Activated T-cell treated with anti-CD3 and anti-CD28 coated beads, Interleukin-2, amount 50 U/mL, for 72 hours (primary cell): ENCODE results near the gene ASB4. TPM values are rescaled to one million over a fixed set of nuclear protein-coding genes. Genes with fewer than 3 reads are reported as not detected.
"Not testable (repeated sequence)": the region's sequence is repeated elsewhere in the genome, so short reads cannot be mapped to it uniquely, and the experiment has no call there.

ENCODE experiments used
- ATAC-seq, 2 donors: fragments of 150-1000 bp; cut with Tn5 transposase; replicated peaks in 1 of 2; 2 replicates each; pipeline ENCODE4 v1.10.0; 2021; ENCODE audit warnings: moderate library complexity in 2 of 2, mild to moderate bottlenecking in 1 of 2
- DNase-seq, 2 donors: peaks; one replicate each; pipeline ENCODE4 v3.0.0; 2021 to 2022; ENCODE audit warnings: mixed read lengths in 1 of 2
- H3K27ac Mint-ChIP-seq: one replicate; pipeline ENCODE4 v1.8.0; 2022; ENCODE audit warnings: mild to moderate bottlenecking, moderate library complexity, mixed read lengths
- H3K27me3 Mint-ChIP-seq: one replicate; pipeline ENCODE4 v1.8.0; 2022; ENCODE audit warnings: low read depth, mixed read lengths
- H3K36me3 Mint-ChIP-seq, 2 donors: one replicate each; pipeline ENCODE4 v1.8.0; 2022; ENCODE audit warnings: mixed read lengths in 2 of 2, mild to moderate bottlenecking in 1 of 2; ENCODE audit not compliant: insufficient read depth in 2 of 2
- H3K4me1 Mint-ChIP-seq: one replicate; pipeline ENCODE4 v1.8.0; 2022; ENCODE audit warnings: low read depth, mixed read lengths
- H3K4me3 Mint-ChIP-seq, 2 donors: one replicate each; pipeline ENCODE4 v1.8.0; 2022; ENCODE audit warnings: mild to moderate bottlenecking in 2 of 2, mixed read lengths in 2 of 2, moderate library complexity in 2 of 2
- H3K9me3 Mint-ChIP-seq, 2 donors: one replicate each; pipeline ENCODE4 v1.8.0; 2022; ENCODE audit warnings: mixed read lengths in 2 of 2
- total RNA-seq, 2 donors: library from RNA; stranded (reverse); gene quantifications; one replicate each; pipeline ENCODE4 v1.2.3, GENCODE V29; 2022

The ASB4 gene, protein sequence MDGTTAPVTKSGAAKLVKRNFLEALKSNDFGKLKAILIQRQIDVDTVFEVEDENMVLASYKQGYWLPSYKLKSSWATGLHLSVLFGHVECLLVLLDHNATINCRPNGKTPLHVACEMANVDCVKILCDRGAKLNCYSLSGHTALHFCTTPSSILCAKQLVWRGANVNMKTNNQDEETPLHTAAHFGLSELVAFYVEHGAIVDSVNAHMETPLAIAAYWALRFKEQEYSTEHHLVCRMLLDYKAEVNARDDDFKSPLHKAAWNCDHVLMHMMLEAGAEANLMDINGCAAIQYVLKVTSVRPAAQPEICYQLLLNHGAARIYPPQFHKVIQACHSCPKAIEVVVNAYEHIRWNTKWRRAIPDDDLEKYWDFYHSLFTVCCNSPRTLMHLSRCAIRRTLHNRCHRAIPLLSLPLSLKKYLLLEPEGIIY
- not detected for total RNA-seq

DNA sequence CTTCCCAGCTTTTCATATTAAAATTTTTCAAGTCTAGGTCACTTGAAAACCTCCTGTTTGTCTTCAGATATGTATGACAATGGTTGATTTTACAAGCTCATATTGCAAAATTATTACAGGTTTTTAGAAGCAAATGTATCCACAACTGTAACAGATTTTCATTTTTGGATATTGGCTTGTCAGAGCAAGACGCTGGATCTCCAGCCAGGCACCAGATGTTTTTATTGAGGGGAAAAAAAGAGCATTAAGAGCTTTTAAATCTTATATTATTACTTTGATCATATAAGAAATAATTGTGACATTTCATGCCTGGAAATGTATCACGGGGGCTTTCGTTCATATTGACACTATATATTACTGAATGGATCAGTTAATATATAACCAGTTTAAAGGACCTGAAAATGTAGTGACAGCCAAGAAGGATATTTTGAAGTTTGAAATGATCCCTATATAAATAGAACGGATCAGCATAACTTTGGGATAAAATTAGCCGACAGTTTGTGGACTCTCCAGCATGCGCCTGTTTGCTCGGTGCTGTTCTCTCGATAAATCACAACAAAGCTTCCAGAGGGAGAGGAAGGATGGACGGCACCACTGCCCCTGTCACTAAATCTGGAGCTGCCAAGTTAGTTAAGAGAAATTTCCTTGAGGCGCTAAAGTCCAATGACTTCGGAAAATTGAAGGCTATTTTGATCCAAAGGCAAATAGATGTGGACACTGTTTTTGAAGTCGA lies at the start of gene ASB4:
Gene ASB4 (plus strand): TSS at position 553 of the 733 bp plus-strand sequence. CDS start 29 bp downstream, at position 582.
- Mint-ChIP-seq H3K36me3 (no peaks in the 10 kb centered on the region), H3K4me1 (no peaks in the 10 kb centered on the region), H3K4me3 (no peak within 1 kb of the TSS), H3K9me3 (no peaks in the 10 kb centered on the region), H3K27me3 (no peaks in the 10 kb centered on the region), H3K27ac (no peak within 1 kb of the TSS)
- no peak for ATAC-seq
- no peak for DNase-seq

DNA sequence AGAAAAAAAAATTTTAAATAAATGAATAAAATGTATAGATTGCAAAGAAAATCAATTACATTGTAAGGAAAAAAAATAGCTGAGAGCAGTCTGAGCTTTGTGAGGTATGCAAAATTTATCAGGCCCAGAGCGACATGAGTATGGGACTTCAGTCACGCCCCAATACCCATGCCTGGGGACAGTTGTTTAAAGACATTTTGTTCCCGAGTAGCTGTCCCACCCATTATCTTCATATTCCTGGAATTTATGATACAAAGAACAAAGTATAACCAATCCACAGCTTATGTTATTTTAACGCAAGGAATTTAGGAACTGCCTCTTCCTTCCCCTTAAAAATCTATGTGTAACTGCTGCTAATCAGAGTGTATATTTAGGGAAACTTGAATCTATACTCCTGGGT lies 49.3 kb upstream of the ASB4 start:
- no peaks in the 10 kb centered on the region for H3K36me3 Mint-ChIP-seq
- no peaks in the 10 kb centered on the region for H3K27me3 Mint-ChIP-seq
- no peaks in the 10 kb centered on the region for H3K9me3 Mint-ChIP-seq

GRCh38 chr7:95440394-95441038 lies 45.2 kb upstream of the ASB4 start:
- no peaks in the 10 kb centered on the region for H3K36me3 Mint-ChIP-seq
- DNase-seq = no peak
- H3K4me1 Mint-ChIP-seq = peaks cover 1% of the 10 kb centered on the region

More for the DNA sequence above, 49.3 kb upstream of the ASB4 start:
- Mint-ChIP-seq H3K4me1 (peaks cover 18% of the 10 kb centered on the region), H3K27ac (no peak overlapping the region), H3K4me3 (no peak overlapping the region)
- no peak for DNase-seq
- no peak for ATAC-seq

GRCh38 chr7:95441042-95441823 lies 44.5 kb upstream of the ASB4 start:
- no peak overlapping the region for H3K4me3 Mint-ChIP-seq

More at GRCh38 chr7:95440394-95441038, 45.2 kb upstream of the ASB4 start:
- H3K4me3 Mint-ChIP-seq = no peak overlapping the region
- no peaks in the 10 kb centered on the region for H3K27me3 Mint-ChIP-seq
- H3K27ac Mint-ChIP-seq = no peak overlapping the region
- ATAC-seq = no peak
- H3K9me3 Mint-ChIP-seq = no peaks in the 10 kb centered on the region

GRCh38 chr7:95444796-95445195 lies 40.9 kb upstream of the ASB4 start:
- Mint-ChIP-seq H3K27ac (no peak overlapping the region), H3K27me3 (no peaks in the 10 kb centered on the region), H3K9me3 (no peaks in the 10 kb centered on the region), H3K4me1 (no peaks in the 10 kb centered on the region), H3K4me3 (no peak overlapping the region), H3K36me3 (no peaks in the 10 kb centered on the region)
- DNase-seq (no peak), ATAC-seq (no peak)

More at GRCh38 chr7:95441042-95441823, 44.5 kb upstream of the ASB4 start:
- DNase-seq (no peak), ATAC-seq (no peak)
- Mint-ChIP-seq H3K27me3 (no peaks in the 10 kb centered on the region), H3K36me3 (no peaks in the 10 kb centered on the region), H3K9me3 (no peaks in the 10 kb centered on the region), H3K27ac (no peak overlapping the region), H3K4me1 (no peaks in the 10 kb centered on the region)

GRCh38 chr7:95446618-95447017 lies 39.1 kb upstream of the ASB4 start:
- DNase-seq = no peak
- Mint-ChIP-seq H3K4me3 (no peak overlapping the region), H3K27ac (no peak overlapping the region), H3K36me3 (no peaks in the 10 kb centered on the region), H3K27me3 (no peaks in the 10 kb centered on the region), H3K4me1 (no peaks in the 10 kb centered on the region), H3K9me3 (no peaks in the 10 kb centered on the region)
- ATAC-seq = no peak

DNA sequence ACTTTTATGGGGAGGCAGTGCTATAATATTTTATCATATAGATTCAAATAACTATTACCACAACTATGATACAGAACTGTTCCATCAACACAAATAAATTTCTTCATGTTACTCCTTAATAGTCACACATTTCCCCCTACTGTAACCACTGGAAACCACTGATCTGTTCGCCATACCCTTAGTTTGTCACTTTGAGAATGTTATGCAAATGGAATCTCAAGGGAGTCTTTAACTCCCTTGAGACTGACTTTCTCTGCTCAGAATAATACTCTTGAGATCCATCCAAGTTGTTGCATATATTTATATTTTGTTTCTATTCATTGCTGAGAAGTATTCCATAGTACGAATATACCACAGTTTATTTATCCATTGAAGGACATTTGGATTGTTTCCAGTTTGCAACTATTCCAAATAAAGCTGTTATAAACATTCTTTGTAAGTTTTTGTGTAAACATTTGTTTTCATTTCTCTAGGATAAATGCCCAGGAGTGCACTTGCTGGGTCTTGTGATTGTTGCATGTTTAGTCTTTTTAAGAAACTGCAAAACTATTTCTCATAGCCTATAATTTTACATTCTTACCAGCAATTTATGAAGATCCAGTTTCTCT lies 31.2 kb upstream of the ASB4 start:
- DNase-seq (no peak), ATAC-seq (no peak)
- H3K27me3 Mint-ChIP-seq = peaks cover 19% of the 10 kb centered on the region
- H3K4me3 Mint-ChIP-seq = no peak overlapping the region
- H3K36me3 Mint-ChIP-seq = no peaks in the 10 kb centered on the region
- H3K9me3 Mint-ChIP-seq = peaks cover 2 to 11% of the 10 kb centered on the region in 2 donors
- H3K27ac Mint-ChIP-seq = no peak overlapping the region
- no peaks in the 10 kb centered on the region for H3K4me1 Mint-ChIP-seq

DNA sequence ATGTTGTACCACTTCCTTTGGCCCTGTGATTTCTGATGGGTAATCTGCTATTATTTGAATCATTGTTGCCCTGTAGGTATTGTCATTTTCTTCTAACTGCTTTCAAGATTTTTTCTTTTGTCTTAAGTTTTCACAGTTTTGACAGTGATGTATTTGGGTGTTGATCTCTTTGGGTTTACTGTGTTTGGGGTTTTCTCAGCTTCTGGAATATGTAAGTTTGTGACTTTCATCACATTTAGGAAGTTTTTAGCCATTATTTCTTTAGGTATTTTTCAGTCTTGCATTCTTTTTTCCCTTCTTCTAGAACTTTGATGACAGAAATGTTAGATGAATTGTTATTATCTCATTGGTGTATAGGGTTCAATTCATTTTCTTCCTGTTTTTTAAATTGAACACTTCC lies 27.8 kb upstream of the ASB4 start:
- no peaks in the 10 kb centered on the region for H3K4me1 Mint-ChIP-seq
- H3K4me3 Mint-ChIP-seq = no peak overlapping the region
- DNase-seq = no peak
- peaks cover 9 to 20% of the 10 kb centered on the region in 2 donors for H3K9me3 Mint-ChIP-seq
- ATAC-seq = no peak
- no peak overlapping the region for H3K27ac Mint-ChIP-seq
- peaks cover 4 to 14% of the 10 kb centered on the region in 2 donors for H3K36me3 Mint-ChIP-seq
- peaks cover 34% of the 10 kb centered on the region for H3K27me3 Mint-ChIP-seq

DNA sequence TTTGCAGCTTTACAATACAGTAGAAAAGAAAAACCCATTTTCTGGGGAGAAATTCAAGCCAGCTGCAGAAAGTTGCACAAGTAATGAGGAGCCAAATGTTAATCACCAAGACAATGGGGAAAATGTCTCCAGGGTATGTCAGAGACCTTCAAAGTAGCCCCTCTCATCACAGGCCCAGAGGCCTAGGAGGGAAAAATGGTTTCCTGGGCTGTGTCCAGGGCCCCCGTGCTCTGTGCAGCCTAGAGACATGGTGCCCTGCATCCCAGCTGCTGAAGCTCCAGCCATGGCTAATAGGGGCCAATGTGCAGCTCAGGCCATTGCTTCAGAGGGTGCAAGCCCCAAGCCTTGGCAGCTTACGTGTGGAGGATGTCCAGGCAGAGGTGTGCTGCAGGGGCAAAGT lies 25.1 kb upstream of the ASB4 start:
- not testable (repeated sequence) for DNase-seq, H3K27ac Mint-ChIP-seq, H3K4me1 Mint-ChIP-seq, H3K4me3 Mint-ChIP-seq, ATAC-seq
- Mint-ChIP-seq H3K36me3 (peaks cover 4 to 14% of the 10 kb centered on the region in 2 donors), H3K9me3 (peaks cover 9 to 20% of the 10 kb centered on the region in 2 donors), H3K27me3 (peaks cover 34% of the 10 kb centered on the region)

GRCh38 chr7:95467912-95468607 lies 17.7 kb upstream of the ASB4 start:
- ATAC-seq (no peak), DNase-seq (no peak)
- H3K27ac Mint-ChIP-seq = no peak overlapping the region
- H3K27me3 Mint-ChIP-seq = no peaks in the 10 kb centered on the region
- peaks cover 10% of the 10 kb centered on the region for H3K4me1 Mint-ChIP-seq
- no peaks in the 10 kb centered on the region for H3K9me3 Mint-ChIP-seq
- H3K4me3 Mint-ChIP-seq = no peak overlapping the region
- no peaks in the 10 kb centered on the region for H3K36me3 Mint-ChIP-seq

DNA sequence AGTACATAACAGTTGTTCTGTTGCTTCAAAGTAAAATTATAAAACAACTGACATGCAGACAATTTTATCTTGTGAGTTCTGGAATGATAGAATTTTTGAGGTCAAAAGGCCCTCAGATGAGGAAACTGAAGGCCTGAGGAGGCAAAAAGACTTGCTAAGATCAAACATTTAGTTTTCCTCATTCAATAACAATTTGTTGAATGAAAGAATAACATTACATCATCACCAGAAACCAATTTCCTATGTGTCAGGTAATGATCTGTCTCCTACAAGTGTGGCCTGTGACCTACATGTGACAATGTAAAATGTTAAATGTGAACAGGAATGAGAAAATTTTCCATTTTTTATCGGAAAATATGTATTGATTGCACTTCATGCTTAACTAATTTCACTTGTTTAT lies 16.6 kb upstream of the ASB4 start:
- Mint-ChIP-seq H3K4me1 (peaks cover 10% of the 10 kb centered on the region), H3K27ac (no peak overlapping the region), H3K36me3 (no peaks in the 10 kb centered on the region), H3K4me3 (no peak overlapping the region), H3K9me3 (no peaks in the 10 kb centered on the region), H3K27me3 (no peaks in the 10 kb centered on the region)
- ATAC-seq (no peak), DNase-seq (no peak)

GRCh38 chr7:95469848-95470247 lies 15.9 kb upstream of the ASB4 start:
- ATAC-seq (no peak), DNase-seq (no peak)
- Mint-ChIP-seq H3K36me3 (no peaks in the 10 kb centered on the region), H3K27me3 (no peaks in the 10 kb centered on the region), H3K4me1 (peaks cover 10% of the 10 kb centered on the region), H3K4me3 (no peak overlapping the region), H3K9me3 (no peaks in the 10 kb centered on the region), H3K27ac (peak overlapping the region; percentile 79)
